NCI-H1105 treated with DMSO at 0.1 percent for 48 hours (cell line): ENCODE data around the gene SFSWAP.
"Not testable (repeated sequence)": the region's sequence is repeated elsewhere in the genome, so short reads cannot be mapped to it uniquely, and the experiment has no call there.

Source experiments
- DNase-seq: peaks from one replicate; lab custom pipeline; 2025; lab: John Stamatoyannopoulos, UW

Gene SFSWAP

DNA sequence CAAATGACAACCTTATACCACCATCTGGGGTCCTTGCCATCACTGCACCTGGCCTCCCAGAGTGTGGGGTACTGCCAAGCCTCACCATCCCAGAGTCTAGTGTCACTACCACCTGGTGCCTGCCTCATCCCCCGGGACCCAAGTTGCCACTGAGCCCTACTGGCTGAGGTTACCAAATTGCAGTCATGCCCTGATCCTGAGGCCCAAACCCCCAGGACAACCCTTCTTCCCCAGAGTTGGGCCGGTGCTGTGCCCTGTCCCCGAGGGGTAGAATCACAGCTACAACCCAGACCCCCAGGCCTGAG lies 8.4 kb upstream of the SFSWAP start:
- DNase-seq = no peak

DNA sequence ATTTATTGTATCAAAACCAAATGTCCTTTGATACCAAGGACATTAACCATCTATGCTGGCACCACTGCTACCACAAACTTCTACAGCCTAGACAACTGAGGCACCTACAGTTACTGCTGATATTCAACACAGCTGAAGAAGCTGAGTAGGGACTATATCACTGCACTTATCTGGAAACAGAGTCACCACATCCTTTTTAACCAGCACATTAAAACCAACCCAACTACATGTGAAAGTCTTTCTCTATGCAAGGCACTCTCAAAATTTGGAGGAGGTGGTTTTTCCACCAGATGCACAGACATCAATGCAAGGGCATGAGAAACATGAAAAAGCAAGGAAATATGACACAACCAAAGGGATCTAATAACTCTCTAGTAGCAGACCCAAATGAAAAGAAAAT lies 7.7 kb upstream of the SFSWAP start:
- no peak for DNase-seq

DNA sequence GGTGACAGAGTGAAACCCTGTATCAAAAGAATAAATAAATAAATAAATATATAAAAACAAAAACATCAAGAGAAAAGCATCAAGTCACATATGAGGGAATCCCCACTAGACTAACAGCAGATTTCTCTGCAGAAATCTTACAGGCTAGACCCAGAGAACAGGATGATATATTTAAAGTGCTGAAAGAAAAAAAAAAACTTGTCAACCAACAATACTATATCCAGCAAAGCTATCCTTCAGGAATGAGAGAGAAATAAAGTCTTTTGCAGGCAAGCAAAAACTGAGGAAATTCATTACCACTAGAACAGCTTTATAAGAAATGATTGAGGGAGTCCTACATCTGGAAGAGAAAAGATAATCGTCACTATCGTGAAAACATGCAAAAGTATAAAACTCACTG lies 6.4 kb upstream of the SFSWAP start:
- DNase-seq = no peak

DNA sequence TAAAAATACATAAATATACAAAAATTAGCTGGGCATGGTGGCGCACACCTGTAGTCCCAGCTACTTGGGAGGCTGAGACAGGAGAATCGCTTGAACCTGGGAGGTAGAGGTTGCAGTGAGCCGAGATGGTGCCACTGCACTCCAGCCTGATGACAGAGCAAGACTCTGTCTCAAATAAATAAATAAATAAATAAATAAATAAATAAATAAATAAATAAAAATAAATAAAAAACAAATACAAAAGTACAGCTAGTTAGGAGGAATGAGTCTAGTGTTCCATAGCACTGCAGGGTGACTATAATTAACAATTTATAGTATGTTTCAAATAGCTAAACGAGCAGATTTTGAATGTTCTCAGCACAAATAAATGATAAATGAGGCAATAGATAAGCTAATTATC lies 4.2 kb upstream of the SFSWAP start:
- DNase-seq = not testable (repeated sequence)

DNA sequence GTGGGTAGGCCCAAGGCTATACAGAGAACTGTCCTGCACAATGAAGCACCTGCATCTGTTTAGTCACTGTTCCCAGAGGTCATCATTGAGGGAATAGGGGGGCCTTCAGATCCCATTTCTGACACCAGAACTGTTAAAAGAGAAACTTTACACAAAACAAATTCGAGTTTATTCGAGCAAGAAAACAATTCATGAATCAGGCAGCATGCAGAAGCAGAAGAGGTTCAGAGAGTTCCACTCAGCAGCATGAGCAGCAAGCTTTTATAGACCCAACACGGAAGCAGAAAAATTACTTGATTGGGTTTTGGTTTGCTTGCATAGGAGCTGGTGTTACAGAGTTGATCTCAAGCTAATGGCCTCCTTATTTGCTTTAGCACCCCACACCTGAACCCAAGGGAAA lies 1.7 kb upstream of the SFSWAP start:
- DNase-seq = no peak

DNA sequence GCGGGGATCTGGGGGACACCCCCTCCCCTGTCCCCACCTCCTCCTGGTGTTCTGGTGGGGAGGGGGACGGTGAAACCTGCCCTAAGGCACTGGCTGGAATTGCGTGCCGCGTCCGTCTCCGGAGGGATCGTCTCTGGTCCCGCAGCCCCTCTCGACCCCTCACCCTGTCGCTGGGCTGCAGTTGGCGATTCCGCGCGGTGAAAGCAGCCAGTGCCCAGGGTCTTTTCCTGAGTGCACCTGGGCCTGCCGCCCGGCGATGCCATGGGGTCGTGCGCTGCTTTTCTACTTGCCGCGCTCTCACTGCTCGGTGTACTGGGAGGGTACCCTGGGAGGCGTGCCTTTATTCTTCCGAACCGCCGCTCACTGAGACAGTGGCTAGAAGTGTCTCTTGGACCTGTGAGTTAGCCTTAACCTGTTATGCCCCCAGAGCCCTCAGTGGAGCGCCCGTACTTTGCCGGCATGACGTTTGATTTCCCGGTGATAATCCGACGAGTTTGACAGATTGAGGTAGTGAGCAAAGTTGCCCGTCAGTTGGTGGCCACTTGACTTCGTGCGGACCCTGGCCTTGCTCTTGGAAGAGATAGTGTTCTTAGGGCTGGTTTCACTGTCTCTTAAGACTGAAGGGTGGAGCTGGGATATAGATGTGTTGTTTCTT lies 788 bp downstream of the SFSWAP start:
- no peak for DNase-seq

DNA sequence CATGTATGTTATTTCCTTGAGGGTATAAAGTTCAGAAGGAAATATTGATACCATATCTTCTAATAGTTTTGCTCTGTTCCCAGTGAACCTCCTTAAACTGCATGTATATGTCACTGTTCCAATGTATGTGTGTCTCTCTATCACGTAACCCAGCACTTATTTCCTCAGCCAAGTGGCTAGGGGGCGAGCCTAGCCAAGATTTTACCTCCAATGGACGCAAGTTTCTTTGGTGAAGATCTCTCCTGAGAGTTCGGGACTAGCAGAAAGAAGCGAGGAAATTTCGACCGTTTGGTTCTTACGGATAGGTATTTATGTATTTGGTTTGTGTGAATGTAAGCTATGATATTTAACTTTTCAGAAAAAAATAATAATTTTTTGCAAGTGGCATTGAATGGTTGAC lies 2.5 kb downstream of the SFSWAP start:
- DNase-seq = no peak

DNA sequence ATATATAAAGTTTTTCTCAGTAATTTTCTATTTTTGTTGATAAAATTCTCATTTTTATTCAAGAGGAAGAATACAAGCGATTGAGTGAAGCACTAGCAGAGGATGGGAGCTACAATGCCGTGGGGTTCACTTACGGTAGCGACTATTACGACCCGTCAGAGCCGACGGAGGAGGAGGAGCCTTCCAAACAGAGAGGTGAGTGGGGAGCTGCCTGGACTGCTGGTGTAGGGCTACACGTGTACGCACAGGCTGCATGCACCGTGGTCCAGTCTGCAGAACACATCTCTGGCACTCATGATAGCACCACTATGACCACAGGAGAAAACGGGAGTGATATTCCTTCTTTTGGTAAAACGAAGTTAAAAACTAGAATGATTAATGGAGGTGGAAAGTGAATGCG lies 3.9 kb downstream of the SFSWAP start:
- DNase-seq = no peak

DNA sequence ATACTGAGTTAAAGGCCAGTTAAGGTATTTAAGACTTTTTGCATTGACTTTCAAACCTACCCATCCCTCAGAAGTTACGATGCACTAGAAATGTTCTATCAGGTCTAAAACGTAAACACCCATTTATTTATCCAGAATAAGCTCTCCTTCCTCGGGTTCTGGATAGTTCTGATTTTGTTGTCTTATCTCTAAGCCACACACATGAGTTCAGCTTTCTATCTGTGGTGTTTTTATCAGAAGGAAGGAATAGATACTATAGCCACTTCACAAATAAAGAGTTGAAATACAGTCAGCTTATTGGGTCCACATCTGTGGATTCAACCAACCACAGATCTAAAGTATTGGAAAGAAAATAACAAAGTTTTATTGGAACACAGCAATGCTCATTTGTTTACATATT lies 5.4 kb downstream of the SFSWAP start:
- DNase-seq = no peak

DNA sequence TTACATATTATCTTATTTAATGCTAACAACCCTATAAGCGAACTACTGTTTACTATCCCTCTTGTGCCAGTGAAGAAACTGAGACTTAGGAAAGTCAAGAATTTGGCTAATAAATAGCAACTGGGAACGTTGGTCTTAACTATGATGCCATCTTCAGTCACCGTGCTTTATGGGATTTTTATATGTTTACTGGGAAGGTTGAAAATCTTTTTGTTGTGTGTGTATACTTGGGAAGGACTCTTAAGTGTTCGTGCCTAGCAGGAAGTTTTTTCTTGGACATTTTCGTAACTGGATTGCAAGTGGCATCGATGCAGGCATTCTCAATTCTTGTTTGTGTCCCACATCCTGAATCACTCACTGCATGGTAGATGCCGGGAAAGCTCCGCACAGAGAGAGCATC lies 9.4 kb downstream of the SFSWAP start:
- DNase-seq = no peak

DNA sequence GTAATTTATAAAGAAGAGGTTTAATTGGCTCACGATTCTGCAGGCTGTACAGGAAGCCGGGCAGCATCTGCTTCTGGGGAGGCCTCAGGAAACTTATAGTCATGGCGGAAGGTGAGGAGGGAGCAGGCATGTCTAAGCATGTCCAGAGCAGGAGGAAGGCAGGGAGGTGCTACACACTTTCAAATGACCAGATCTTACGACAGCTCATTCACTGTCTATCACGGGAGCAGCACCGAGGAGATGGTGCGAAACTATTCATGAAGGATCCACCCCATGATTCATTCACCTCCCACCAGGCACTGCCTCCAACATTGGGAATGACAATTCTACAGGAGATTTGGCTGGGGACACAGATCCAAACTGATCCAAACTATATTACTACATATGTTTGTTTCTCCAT lies 10.0 kb downstream of the SFSWAP start:
- DNase-seq = no peak

DNA sequence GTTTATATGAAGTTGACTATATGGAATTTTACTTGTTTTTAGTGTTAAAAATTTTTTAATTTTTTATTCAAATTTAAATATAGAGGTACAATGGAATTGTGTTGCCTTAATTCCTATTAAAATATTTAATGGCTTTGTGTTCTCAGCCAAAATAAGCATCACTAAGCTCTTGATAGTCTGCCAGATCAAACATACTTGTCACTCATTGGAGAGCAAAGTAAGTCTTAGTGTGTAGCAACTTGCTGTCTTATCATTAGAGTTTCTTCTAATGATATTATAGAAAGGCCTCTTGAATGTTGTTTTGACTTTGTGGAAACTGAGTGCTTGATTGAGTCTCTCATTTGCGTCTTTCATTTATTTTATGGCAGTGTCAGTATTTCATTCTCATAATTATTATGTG lies 10.7 kb downstream of the SFSWAP start:
- peak; percentile 0 for DNase-seq

DNA sequence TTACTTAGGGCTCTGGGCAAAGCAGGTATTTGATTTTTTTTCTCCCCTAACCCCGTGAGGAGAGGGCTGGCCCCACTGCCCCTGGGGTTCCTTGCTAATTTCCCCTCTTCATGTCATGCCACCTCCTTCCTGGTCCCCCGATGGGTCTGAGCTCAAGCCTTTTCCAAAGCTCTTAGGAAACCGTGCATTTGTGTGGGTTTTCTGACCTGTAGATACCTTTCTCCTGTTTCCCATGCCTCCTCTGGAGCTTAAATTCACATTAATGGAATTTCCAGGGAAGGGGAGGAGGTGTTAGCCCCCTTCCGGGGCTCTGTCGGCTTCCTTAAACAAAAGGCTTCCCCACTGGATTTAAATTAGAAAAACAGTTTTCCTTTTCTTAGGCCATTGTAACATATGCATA lies 12.6 kb downstream of the SFSWAP start:
- no peak for DNase-seq

DNA sequence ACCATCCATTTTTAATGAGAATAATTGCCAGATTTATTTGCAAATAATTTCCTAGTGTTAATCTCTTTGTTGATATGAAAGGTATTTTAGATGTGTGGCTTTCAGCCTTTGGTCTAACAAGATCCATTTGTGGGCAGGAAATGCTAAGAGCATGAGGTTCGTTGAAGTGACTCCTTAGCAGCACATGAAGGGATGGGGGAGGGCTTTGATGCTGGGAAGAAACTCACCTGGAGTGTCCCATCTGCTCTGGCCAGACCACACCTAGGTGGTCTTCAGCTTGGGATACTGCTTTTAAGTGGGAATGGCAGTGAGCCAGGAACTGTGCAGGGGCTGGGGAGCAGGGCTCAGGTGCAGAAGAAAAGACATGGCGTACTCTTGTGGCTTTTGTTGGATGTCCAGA lies 13.6 kb downstream of the SFSWAP start:
- DNase-seq = no peak

DNA sequence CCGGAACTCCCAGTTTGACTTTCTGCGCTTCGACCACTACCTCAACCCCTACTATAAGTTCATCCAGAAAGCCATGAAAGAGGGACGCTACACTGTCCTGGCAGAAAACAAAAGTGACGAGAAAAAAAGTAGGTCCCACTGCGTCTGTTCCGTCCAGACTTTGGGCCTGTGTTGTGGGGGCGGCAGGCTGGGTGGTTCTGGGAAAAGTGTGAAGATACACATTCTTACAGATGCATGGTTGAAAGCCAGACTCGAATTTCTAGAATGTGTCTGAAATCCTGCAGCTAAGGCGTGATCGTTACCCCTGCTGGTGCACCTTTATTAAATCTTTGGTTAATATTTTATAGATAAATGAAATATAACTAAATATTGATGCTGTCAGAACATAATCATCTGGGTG lies 14.6 kb downstream of the SFSWAP start:
- DNase-seq = no peak

DNA sequence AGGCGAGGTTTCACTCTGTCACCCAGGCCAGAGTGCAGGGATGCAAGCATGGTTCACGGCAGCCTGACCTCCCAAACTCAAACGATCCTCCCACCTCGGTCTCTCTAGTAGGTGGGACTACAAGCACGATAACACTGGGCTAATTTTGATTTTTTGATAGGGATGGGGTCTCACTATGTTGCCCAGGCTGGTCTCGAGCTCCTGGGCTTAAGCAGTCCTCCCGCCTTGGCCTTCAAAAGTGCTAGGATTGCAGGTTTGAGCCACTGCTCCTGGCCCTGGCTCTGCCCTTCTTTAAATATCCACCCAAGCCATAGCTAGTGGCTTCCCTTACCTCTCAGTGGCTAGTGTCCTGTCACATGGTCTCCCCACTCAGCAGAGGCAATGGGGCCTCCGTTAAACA lies 17.8 kb downstream of the SFSWAP start:
- DNase-seq = no peak

DNA sequence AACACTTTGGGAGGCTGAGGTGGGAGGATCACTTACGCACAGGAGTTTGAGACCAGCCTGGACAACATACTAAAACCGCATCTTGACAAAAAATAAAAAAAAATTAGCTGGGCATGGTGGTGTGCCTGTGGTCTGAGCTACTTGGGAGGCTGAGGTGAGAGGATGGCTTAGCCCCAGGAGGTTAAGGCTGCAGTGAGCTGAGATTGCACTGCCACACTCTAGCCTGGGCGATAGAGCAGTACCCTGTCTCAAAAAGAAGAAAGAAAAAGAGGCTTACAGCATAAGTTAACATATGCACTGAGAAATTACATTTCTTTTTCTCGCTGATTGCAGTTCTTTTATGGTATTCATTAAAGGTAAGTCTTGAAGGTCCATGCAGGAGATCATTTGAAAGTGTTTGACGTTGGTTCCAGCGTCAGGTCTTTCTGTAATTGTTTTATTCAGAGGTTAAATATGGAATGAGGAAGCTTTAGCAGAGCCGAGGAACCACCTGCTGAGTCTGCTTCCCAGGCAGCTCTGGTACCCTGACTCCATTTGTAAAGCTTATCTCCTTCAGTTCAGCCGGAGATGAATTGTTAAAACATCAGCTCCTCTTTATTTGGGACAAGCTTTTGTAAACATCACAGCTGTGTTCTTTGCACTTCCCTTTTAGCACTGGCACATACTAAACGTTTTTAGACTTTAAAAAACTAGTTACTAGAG lies 18.5 kb downstream of the SFSWAP start:
- no peak for DNase-seq

DNA sequence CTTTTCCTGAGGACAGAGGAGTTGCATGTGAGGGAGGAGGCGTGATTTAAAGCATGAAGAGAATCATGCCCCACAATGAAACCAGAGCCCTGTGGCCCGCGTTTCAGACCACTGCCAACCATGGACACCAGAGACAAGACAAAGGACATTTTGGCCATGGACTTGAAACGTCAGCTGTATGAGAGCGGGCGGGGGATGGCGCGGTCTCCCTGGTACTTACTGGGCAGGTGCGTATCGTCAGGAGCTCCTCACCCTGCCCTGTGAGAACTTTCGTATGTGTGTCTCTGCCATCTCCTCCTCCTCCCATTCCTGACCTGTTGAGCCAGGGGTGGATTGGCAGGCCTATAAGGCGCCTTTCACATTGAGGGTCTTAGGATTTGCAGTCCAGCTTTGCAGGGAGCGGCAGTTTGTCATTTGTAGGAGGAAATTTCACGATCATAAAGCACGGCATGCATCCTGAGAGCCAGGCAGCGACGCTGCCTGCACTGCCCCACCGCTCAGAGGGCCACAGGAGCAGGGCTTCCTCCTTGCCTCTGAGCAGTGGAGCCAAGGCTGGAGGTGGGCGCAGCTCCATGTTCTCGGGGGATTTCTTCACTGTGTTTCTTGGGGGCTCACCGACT lies 22.2 kb downstream of the SFSWAP start:
- DNase-seq = no peak

DNA sequence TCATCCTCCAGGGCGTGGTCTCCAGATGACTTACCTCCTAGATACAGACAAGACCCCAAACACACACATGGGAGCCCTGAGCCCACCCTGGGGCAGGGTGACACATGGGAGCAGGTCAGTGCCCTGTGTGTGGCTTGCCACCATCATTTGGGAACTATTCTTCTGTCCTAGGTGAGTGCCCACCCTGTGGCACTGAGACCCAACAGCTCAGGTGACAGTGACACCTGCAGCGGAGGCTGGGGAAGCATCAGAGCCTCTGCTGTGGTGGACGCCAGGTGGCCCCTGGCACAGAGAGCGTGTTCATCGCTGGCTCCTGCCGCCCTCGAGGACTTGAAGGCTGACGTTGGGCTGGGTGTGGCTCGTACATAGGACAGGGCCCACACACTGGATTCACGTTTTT lies 23.0 kb downstream of the SFSWAP start:
- no peak for DNase-seq

DNA sequence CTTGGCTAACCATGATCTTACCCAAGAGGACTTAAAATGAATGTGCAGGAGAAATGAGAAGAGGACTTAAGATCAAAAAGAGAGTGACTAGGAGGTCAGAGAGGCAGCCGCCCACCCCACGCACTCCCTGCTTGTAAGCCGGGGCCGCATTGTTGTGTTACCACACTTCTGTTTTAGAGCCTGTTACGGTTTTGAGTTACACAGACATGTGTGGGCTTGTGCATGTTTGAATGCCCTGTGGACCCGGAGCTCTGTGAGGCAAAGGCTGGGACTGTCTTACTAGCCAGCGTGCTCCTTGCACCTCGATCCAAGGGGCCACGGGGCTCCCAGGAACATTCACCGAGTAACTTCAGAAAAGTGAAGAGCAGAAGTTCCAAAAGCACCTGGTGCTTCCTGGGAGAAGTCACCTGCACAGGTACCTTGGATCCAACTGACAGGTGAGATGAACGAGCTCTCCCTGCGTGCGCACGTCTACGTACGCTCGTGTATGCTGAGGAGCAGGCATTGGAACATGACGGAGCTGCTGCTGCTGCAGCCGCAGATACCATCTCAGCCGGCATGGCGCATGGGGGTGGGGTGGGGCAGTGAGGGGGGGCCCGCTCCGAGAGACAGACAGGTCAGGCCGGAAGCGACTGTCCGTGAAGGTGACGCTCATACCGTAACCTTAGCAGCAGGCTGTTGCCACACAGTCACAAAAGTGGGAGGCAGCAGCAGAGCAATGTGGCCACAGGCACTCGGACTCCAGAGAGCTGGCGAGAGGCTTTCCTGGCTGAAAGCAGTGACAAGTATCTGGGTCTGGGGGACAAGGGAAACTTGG lies 23.7 kb downstream of the SFSWAP start:
- no peak for DNase-seq

DNA sequence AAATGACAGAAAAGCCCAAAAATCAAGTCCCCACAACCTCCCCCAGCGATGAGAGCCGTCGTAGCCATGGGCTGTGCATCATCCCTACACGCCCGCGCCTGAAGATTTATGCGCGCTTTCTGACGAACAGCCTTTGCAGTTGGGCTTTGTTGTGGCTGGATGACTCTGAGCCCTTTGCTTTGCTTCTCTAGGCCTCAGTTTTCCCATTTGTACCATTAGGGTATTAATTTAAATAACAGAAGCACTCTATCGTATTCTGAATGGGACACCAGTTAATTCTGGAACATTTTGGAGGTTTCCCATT lies 24.2 kb downstream of the SFSWAP start:
- no peak for DNase-seq

DNA sequence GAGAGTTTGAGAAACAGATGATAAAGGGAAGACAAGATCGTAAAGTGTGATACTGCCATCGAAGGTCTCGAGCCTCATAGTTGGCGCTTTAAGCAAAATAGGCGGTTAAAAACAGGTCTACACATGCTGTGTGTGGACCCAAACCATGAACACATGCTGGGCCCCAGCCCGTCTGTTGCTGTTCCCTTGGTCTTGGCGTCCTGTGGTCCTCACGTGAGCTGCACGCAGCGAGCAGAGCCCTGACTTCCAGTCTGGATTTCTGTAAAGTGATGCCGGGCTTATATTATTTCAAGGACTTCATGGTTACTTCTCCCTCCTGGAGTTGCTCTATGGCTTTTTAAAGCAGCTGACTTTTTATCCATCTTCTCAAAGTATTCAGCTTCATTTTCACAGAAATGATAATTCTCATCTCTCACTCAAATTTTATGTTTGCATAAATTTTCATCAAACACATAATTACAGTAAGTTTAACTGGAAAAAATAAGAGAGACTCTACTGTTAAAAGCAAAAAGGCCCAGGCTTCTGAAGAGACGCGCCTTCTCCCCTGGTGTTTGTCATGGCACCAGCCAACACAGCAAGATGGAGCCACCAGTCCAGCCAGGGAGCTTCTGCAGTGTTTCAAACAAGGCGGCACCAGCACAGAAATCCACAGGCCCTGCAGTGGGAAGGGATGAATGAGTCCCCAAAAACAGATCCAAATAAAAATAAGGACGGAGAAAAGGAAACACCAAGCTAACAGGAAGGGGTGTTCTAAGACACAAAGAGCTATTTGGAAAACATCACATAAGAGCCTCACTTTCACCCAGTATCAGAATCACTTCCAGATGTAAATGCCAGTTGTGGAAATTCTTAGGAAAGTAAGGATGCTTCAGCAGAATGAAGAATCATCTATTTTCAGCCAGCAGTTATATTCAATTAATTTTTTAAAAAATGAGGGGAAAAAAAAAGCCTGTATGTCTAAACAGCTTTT lies 24.9 kb downstream of the SFSWAP start:
- DNase-seq = no peak
